Dendritic cell treated with granulocyte-macrophage colony-stimulating factor and Interleukin-4, amounts not matched to agents 40 ng/mL and 50 ng/mL, for 4 days (primary cell): ENCODE measurements around the gene RPUSD4.

Experiments used
- H3K27ac Mint-ChIP-seq: one replicate; pipeline ENCODE4 v1.8.0; 2022; ENCODE audit warnings: mild to moderate bottlenecking, mixed read lengths
- H3K27me3 Mint-ChIP-seq: one replicate; pipeline ENCODE4 v1.8.0; 2022; ENCODE audit warnings: mild to moderate bottlenecking, mixed read lengths
- H3K36me3 Mint-ChIP-seq: one replicate; pipeline ENCODE4 v1.8.0; 2022; ENCODE audit warnings: low read depth, mixed read lengths
- H3K4me1 Mint-ChIP-seq: one replicate; pipeline ENCODE4 v1.8.0; 2022; ENCODE audit warnings: low read depth, mixed read lengths
- H3K4me3 Mint-ChIP-seq: one replicate; pipeline ENCODE4 v1.8.0; 2022; ENCODE audit warnings: mild to moderate bottlenecking, moderate library complexity, mixed read lengths
- H3K9me3 Mint-ChIP-seq: one replicate; pipeline ENCODE4 v1.8.0; 2022; ENCODE audit warnings: mixed read lengths
- intact Hi-C: fragments of 100-400 bp; cut with micrococcal nuclease; formaldehyde crosslinking; loops from one replicate; pipeline ENCODE4 v1.15.0; 2022

The RPUSD4 gene

DNA sequence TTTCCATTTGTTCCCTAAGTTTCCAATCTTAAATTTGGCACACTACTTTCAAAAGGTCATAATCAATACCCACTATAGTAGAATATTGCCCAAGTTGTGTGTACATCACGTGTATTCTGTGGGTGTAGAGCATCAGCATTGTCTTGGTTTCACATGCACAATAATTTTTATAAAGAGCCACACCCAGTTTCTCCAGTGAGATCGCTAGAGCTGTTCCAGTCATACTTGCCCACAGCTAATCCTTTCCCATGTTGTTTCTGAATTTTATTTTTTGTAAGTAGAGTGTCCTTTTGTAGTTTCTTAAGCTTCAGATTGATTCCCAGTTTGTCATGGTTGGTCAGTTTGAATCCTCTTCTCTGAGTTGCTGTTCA is 13.8 kb upstream of the RPUSD4 start:
- Mint-ChIP-seq H3K4me3 (no peak overlapping the region), H3K36me3 (peaks cover 49% of the 10 kb centered on the region), H3K27me3 (no peaks in the 10 kb centered on the region), H3K9me3 (peaks cover 12% of the 10 kb centered on the region), H3K27ac (peak overlapping the region; percentile 80), H3K4me1 (peaks cover 40% of the 10 kb centered on the region)
- intact Hi-C loops = no loop called here

DNA sequence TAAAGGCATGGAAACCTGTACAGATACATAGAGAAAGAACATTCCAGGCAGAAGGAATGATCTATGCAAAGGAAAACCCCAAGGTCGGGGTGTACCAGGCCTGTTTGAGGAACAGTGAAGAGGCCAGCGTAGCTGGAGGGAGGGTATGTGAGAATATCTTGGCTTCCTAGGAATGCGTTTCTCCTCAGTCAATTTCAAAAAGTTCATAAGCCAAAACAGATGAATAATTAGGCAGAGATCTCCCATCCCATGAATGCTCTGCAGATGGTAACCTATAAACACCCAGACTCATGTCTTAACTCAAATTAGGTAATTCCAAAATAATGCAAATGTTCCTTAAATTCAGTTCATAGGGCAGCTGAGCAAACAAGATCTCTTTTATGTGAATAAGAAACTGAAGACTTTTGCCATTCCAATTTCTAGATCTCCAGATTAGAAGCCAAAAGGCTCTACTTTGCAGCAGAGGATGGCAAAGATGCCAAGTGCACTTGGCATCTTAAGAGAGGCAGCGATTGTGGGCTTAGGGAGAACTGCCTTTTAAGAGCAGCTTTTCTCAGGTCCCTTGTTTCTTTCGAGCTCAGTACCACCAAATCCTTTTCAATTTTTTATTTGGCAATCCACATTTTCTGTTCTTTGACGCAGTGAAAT is 13.3 kb upstream of the RPUSD4 start:
- no peak overlapping the region for H3K4me3 Mint-ChIP-seq
- H3K4me1 Mint-ChIP-seq = peaks cover 45% of the 10 kb centered on the region
- no peaks in the 10 kb centered on the region for H3K27me3 Mint-ChIP-seq
- H3K27ac Mint-ChIP-seq = peak overlapping the region; percentile 80
- peaks cover 44% of the 10 kb centered on the region for H3K36me3 Mint-ChIP-seq
- intact Hi-C loops = no loop called here
- peaks cover 12% of the 10 kb centered on the region for H3K9me3 Mint-ChIP-seq

DNA sequence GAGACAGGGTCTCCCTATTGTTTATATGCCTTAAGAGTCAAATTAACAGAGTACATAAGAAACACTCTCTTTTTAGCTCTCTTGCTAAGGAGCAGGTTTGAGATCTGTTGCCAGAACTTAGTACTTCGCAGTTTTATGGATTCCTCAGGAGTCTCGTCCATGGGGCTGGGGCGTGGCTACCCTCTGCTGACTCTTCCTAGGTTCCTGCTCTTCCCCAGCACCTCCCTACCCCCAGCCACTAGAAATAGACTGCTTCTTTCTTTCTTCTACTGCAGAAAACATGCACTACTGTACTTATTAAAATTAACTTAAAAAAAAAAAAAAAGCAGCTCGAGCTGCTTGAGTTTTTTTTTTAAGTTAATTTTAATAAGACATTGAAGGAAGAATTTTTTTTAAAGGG is 8.1 kb upstream of the RPUSD4 start:
- Mint-ChIP-seq H3K27me3 (no peaks in the 10 kb centered on the region), H3K4me3 (no peak overlapping the region), H3K4me1 (peaks cover 74% of the 10 kb centered on the region), H3K9me3 (no peaks in the 10 kb centered on the region), H3K36me3 (peaks cover 28% of the 10 kb centered on the region), H3K27ac (peak overlapping the region; percentile 37)
- intact Hi-C loops = loop anchor here (10.0 kb wide), 1 partner anchor 1155 kb away; the partner anchor contains the start of gene SLC37A2

DNA sequence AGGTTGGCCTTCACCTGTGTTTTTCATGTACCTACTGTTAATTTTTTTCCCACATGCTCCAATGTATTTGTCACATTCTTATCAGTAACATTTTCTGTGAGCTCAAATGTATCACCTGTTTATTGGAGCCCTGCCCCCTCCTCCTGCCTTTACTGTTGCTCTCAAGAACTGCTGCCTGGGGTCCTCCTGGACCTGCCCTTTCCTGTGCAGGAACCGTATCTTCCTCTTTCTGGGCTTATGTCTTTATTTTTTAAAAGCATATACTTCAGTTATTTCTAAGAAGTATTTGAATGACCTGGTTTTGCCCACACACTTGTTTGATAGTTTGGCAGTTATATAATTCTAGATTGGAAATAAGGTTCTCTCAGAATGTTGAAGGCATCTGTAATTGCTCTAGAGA is 6.0 kb upstream of the RPUSD4 start:
- intact Hi-C loops = loop anchor here (10.0 kb wide), 1 partner anchor 1153 kb away; the partner anchor contains the start of gene SLC37A2

DNA sequence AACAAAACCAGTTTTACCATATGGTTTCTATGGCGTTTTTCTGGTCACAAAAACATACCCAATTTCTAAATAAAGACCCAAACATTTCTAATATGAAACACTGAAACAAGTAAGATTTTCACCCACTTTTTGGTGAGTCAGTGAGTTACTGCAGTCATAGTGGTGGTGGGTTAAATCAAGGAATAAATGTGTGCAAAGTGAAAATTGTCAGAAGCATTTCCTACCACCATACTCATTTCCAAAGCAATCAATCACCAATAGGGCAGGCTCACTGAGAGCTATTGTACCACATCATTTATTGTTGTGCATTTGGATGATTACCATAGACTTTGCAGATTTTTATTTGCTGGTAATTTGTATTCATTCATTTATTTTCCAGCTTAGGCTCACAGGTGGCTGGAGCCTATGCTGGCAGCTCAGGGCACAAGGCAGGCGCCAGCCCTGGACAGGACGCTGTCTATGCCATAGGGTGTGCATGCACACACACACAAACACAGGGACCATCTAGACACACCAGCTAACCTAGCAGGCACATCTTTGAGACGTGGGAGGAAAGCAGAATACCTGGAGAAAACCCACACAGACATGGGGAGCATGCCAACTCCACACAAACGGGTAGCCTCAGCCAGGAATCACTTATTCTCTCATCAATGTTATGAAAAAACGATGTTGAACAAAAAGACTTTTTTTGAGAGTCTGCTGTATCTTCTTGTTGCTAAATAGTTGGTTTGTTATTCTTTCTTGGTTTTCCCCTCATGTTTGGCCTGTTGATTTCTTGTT is 5.3 kb upstream of the RPUSD4 start:
- no peaks in the 10 kb centered on the region for H3K27me3 Mint-ChIP-seq
- peaks cover 80% of the 10 kb centered on the region for H3K4me1 Mint-ChIP-seq
- intact Hi-C loops = loop anchor here (10.0 kb wide), 1 partner anchor 1152 kb away; the partner anchor contains the start of gene SLC37A2
- peak overlapping the region; percentile 30 for H3K27ac Mint-ChIP-seq
- H3K4me3 Mint-ChIP-seq = no peak overlapping the region
- H3K36me3 Mint-ChIP-seq = peaks cover 20% of the 10 kb centered on the region
- no peaks in the 10 kb centered on the region for H3K9me3 Mint-ChIP-seq

More for the DNA sequence above, 6.0 kb upstream of the RPUSD4 start:
- no peaks in the 10 kb centered on the region for H3K9me3 Mint-ChIP-seq
- H3K27ac Mint-ChIP-seq = peak overlapping the region; percentile 30
- H3K27me3 Mint-ChIP-seq = no peaks in the 10 kb centered on the region
- H3K36me3 Mint-ChIP-seq = peaks cover 20% of the 10 kb centered on the region
- peak overlapping the region; percentile 4 for H3K4me3 Mint-ChIP-seq
- H3K4me1 Mint-ChIP-seq = peaks cover 82% of the 10 kb centered on the region

DNA sequence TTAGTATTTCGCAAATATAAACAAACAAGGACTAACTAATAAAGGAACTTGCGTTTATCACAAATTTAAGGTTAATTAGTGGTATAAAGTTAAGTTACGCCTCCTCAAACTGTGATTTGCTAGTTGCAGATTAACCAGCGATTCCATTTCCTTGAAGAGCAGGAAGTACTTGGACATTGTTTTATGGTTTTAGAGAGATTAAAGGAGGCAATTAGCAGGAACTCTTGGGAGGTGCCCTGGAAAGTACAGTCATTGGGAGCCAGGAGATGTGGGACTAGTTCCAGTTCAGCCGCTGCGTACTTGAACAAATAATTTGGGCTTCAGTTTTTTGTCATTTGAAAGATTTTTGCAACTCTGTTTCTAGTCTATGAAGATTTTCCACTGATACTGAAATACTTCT is 3.4 kb upstream of the RPUSD4 start:
- intact Hi-C loops = loop anchor here (1.0 to 10.0 kb wide), 4 partner anchors 53 to 1150 kb away; partner anchors contain the start of genes SLC37A2, SRPRA, STT3A and TIRAP
- H3K36me3 Mint-ChIP-seq = peaks cover 28% of the 10 kb centered on the region
- no peaks in the 10 kb centered on the region for H3K9me3 Mint-ChIP-seq
- peak overlapping the region; percentile 52 for H3K4me3 Mint-ChIP-seq
- H3K4me1 Mint-ChIP-seq = peaks cover 79% of the 10 kb centered on the region
- peak overlapping the region; percentile 81 for H3K27ac Mint-ChIP-seq
- no peaks in the 10 kb centered on the region for H3K27me3 Mint-ChIP-seq

DNA sequence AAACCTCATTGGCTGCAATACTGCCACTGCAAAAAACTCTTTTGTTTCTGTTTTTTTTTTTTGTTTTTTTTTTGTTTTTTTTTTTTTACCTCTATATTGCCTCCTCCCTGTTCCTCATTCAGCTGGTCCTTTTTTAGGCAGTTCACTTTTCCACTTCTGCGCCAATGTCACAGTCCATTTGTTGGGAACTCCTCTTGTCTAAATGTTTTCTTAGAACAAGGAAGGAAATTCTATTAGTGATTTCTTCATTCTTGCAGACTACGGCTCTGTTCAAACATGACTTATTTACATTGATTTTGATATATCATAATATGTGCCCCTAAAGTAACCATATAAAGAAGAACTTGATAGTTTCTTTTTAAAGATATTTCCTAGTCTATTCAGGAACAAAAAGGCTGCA is 3.0 kb upstream of the RPUSD4 start:
- H3K27ac Mint-ChIP-seq = peak overlapping the region; percentile 81
- peaks cover 30% of the 10 kb centered on the region for H3K36me3 Mint-ChIP-seq
- intact Hi-C loops = loop anchor here (1.0 to 10.0 kb wide), 4 partner anchors 54 to 1150 kb away; partner anchors contain the start of genes SLC37A2, SRPRA, STT3A and TIRAP
- peaks cover 75% of the 10 kb centered on the region for H3K4me1 Mint-ChIP-seq
- H3K27me3 Mint-ChIP-seq = no peaks in the 10 kb centered on the region
- no peaks in the 10 kb centered on the region for H3K9me3 Mint-ChIP-seq
- H3K4me3 Mint-ChIP-seq = peak overlapping the region; percentile 52

DNA sequence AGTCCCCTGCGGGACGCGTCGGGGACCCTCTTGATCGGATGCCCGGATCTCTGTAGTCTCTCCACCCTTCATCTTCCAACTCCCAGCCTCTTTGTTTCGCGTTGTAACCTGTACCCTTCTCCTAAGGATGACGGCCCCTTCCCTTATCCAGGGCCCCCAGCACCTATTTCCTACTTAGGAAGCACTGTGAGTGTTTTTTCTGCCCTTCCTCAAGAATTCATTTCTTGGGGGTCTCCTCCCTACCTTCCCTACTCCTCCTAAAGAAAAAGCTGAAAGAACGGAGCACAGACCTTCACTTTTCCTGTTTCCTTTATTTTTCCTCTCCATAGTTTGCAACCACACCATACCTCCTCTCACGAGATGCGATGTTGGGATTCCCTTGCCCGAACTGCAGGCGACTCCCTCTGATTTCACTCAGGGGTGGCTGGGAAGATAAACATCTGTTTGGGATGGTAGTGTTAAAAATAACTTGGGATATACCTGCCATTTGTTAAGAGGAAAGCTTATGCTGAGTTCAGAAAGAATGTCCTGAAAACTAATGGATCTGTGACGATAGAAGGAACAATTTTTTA is 725 bp upstream of the RPUSD4 start:
- peak overlapping the region; percentile 97 for H3K4me3 Mint-ChIP-seq
- H3K9me3 Mint-ChIP-seq = no peaks in the 10 kb centered on the region
- no peaks in the 10 kb centered on the region for H3K27me3 Mint-ChIP-seq
- H3K27ac Mint-ChIP-seq = peak overlapping the region; percentile 94
- intact Hi-C loops = loop anchor here (5.0 to 10.0 kb wide), 3 partner anchors 70 to 1147 kb away; partner anchors contain the start of genes SLC37A2, STT3A and TIRAP
- H3K4me1 Mint-ChIP-seq = peaks cover 53% of the 10 kb centered on the region
- peaks cover 41% of the 10 kb centered on the region for H3K36me3 Mint-ChIP-seq

DNA sequence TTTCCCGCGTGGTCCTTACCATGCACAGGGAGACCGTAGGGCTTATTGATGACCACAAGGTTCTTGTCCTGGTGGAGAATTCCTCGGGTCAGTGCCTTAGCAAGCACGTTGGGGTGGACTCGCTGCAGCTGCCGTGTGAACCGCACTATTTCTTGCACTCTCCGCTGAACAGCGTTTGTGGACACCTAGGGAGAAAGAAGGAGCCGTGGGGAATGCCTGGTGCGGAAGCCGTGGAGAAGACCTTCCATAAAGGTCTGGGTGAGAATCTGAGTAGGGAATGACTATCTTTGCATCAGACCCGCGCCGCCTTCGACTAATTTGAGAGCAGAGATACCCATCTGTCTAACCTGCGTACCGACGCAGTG is 597 bp downstream of the RPUSD4 start:
- Mint-ChIP-seq H3K4me1 (peaks cover 43% of the 10 kb centered on the region), H3K4me3 (peak overlapping the region; percentile 97), H3K9me3 (no peaks in the 10 kb centered on the region), H3K27me3 (no peaks in the 10 kb centered on the region), H3K27ac (peak overlapping the region; percentile 94), H3K36me3 (peaks cover 44% of the 10 kb centered on the region)
- intact Hi-C loops = loop anchor here (1.0 to 10.0 kb wide), 5 partner anchors 58 to 1146 kb away; partner anchors contain the start of genes FOXRED1, PUS3, SLC37A2 and STT3A

DNA sequence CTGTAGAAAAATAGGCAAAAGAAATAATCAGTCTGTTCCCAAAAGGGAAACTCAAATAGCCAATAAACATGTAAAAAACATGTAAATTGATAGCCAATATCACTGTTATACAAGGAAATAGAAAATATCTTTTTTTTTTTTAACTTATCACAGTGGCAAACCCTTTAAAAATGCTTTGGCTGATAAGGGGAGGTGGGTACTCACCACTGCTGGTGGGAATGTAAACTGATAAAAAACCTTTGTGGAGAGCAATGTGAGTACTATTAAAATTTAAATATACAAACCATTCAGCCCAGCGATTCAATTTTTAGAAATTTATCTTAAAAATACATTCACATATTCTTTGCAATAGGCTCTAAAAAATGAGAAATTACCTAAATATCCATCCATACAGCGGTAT is 3.6 kb downstream of the RPUSD4 start:
- H3K4me1 Mint-ChIP-seq = peaks cover 20% of the 10 kb centered on the region
- peaks cover 74% of the 10 kb centered on the region for H3K36me3 Mint-ChIP-seq
- no peaks in the 10 kb centered on the region for H3K9me3 Mint-ChIP-seq
- no peak overlapping the region for H3K4me3 Mint-ChIP-seq
- intact Hi-C loops = no loop called here
- no peak overlapping the region for H3K27ac Mint-ChIP-seq
- H3K27me3 Mint-ChIP-seq = no peaks in the 10 kb centered on the region

DNA sequence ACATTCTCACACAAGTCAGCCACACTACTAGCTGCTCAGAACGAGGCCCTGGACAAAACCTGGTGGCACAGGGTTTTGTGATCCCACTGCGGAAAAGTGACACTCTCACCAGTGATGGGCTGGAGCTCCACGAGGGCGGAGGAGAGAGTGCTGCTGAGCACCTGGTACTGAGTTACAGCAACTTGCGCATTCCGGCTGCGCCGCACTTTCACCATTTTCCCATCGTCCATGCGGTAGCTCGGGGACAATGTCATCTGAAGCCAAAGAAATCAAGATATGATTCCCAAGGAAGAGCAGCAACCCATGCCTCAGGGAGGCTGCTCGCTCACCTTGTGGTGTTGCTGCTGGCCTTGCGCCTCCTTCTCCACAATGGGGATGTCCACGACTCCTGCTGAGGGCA is 6.1 kb downstream of the RPUSD4 start:
- peaks cover 83% of the 10 kb centered on the region for H3K36me3 Mint-ChIP-seq
- intact Hi-C loops = no loop called here
- peaks cover 2% of the 10 kb centered on the region for H3K4me1 Mint-ChIP-seq
- H3K9me3 Mint-ChIP-seq = no peaks in the 10 kb centered on the region
- H3K27me3 Mint-ChIP-seq = no peaks in the 10 kb centered on the region
- no peak overlapping the region for H3K27ac Mint-ChIP-seq
- no peak overlapping the region for H3K4me3 Mint-ChIP-seq

DNA sequence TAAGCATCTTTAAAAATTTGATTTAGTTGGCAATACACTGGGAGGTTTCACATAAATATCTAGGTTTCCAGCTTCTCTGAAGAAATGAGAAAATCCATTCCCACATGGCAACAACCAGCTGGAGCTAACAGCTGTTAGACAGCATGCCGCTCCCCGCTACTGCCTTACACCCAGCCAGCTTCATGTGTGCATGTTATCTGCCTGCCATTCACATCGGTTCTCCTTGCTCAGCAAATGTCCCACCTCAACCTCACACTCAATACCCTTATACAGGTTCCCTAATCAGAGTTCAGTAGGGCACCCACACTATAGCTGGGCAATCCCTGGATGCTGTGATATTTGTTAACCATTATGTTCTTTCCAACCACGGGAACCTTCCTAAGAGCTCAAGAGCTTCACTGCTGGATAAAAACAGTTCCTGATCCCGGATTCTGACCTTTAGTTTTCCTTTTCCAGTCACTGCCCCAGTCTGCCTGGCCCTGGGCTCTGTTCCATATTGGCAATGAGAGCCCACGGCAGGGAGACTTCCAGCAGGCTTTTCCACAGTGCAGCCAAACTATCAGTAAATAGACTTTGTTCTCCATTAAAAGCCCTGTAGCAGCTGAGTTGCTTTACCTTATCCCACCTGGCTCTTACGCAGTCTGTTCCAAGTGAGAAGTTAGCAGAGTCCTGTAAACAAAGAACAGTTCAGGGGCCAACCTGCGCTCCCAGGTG is 8.6 kb downstream of the RPUSD4 start:
- intact Hi-C loops = no loop called here
- H3K27me3 Mint-ChIP-seq = no peaks in the 10 kb centered on the region
- no peak overlapping the region for H3K27ac Mint-ChIP-seq
- no peak overlapping the region for H3K4me3 Mint-ChIP-seq
- no peaks in the 10 kb centered on the region for H3K4me1 Mint-ChIP-seq
- H3K36me3 Mint-ChIP-seq = peaks cover 92% of the 10 kb centered on the region
- peaks cover 9% of the 10 kb centered on the region for H3K9me3 Mint-ChIP-seq

DNA sequence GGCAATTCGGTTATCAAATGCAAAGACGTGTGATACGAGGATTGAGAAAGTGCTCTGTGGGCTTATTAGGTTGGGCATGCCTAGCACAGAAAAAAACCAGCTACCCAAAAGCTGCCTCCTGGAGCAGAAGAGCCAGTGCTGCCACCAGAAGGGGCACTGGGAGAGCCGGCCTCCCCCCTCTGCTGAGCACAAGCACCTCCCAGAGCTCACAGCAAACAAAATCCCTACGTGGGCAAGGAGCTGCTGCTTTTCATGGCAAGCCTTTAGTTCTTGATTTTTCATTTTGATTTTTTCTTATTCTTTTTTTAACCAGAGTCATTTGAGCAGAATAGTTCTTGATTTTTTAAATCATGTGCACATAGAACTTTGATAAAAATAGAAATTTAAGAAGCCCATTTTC is 12.8 kb downstream of the RPUSD4 start:
- Mint-ChIP-seq H3K36me3 (peaks cover 79% of the 10 kb centered on the region), H3K4me1 (peaks cover 10% of the 10 kb centered on the region), H3K27me3 (no peaks in the 10 kb centered on the region), H3K27ac (no peak overlapping the region), H3K4me3 (no peak overlapping the region), H3K9me3 (peaks cover 19% of the 10 kb centered on the region)
- intact Hi-C loops = no loop called here
